Fibroblast of lung (primary cell): Measurements from ENCODE around the gene PABPN1L. TPM values are rescaled to one million over a fixed set of nuclear protein-coding genes. Genes with fewer than 3 reads are reported as not detected.
A peak's percentile ranks its signal among the peaks of the same experiment; 100 is the strongest.

ENCODE experiments used
- DNase-seq, 2 donors: peaks; one replicate each; pipeline versions ENCODE4 v3.0.0 to v3.0.0-alpha.2; 2010; ENCODE audit warnings: low read depth in 2 of 2
- H2AFZ ChIP-seq: 2 replicates; pipeline ENCODE4 v1.5.1; 2012; ENCODE audit warnings: low read length, control low read depth, inconsistent platforms
- H3K27ac ChIP-seq: 2 replicates; pipeline ENCODE4 v1.5.1; 2011; ENCODE audit warnings: low read length, control low read depth; ENCODE audit not compliant: insufficient read depth
- H3K27me3 ChIP-seq: 2 replicates; pipeline ENCODE4 v1.5.1; 2011; ENCODE audit warnings: mild to moderate bottlenecking, low read length; ENCODE audit not compliant: control insufficient read depth, insufficient read depth
- H3K36me3 ChIP-seq: 2 replicates; pipeline ENCODE4 v1.5.1; 2011; ENCODE audit warnings: low read length; ENCODE audit not compliant: control insufficient read depth, insufficient read depth
- H3K4me1 ChIP-seq: 2 replicates; pipeline ENCODE4 v1.5.1; 2011; ENCODE audit warnings: low read length; ENCODE audit not compliant: control insufficient read depth, insufficient read depth; ENCODE audit errors: extremely low read depth
- H3K4me2 ChIP-seq: 2 replicates; pipeline ENCODE4 v1.5.1; 2011; ENCODE audit warnings: low read length, control low read depth; ENCODE audit not compliant: insufficient read depth; ENCODE audit errors: extremely low read depth
- H3K4me3 ChIP-seq, 4 experiments: fragments of 200-600 bp in 1 of 4; sonication (generic) in 1 of 4; replicated peaks in 1 of 4; 2 replicates each; pipeline ENCODE4 v1.5.1; 2011 to 2016; ENCODE audit warnings: low read length in 4 of 4, low read depth in 3 of 4, mild to moderate bottlenecking in 3 of 4, control low read depth in 2 of 4, inconsistent platforms in 1 of 4, mixed read lengths in 1 of 4; ENCODE audit not compliant: insufficient read depth in 1 of 4; ENCODE audit errors: control extremely low read depth in 1 of 4
- H3K79me2 ChIP-seq: 2 replicates; pipeline ENCODE4 v1.5.1; 2012; ENCODE audit warnings: mild to moderate bottlenecking, low read length, inconsistent platforms; ENCODE audit not compliant: control insufficient read depth, insufficient read depth
- H3K9ac ChIP-seq: 2 replicates; pipeline ENCODE4 v1.5.1; 2011; ENCODE audit warnings: mild to moderate bottlenecking, low read length, control low read depth; ENCODE audit not compliant: insufficient read depth
- H3K9me3 ChIP-seq: 2 replicates; pipeline ENCODE4 v1.5.1; 2012; ENCODE audit warnings: low read depth, low read length; ENCODE audit not compliant: control insufficient read depth, insufficient read depth
- H4K20me1 ChIP-seq: 2 replicates; pipeline ENCODE4 v1.5.1; 2011; ENCODE audit warnings: low read length; ENCODE audit not compliant: control insufficient read depth, insufficient read depth; ENCODE audit errors: extremely low read depth
- EZH2 ChIP-seq: IDR thresholded peaks from 2 replicates; pipeline ENCODE4 v1.5.1; 2012; ENCODE audit warnings: low read length, control low read depth, mild to moderate bottlenecking; ENCODE audit errors: missing control alignments
- polyA plus RNA-seq, 2 donors: library from polyadenylated mRNA; depleted of rRNA in 1 of 2; stranded (reverse) in 1 of 2; unstranded in 1 of 2; fragments of >200 nt; gene quantifications; 2 replicates each; pipeline ENCODE4 v1.2.1, GENCODE V29; 2011 to 2012; ENCODE audit warnings: missing spikeins in 1 of 2
- total RNA-seq: library from RNA; depleted of rRNA; stranded (reverse); fragments of >200 nt; gene quantifications from 2 replicates; pipeline ENCODE4 v1.2.1, GENCODE V29; 2014
- TF ChIP-seq, protein P1 (sequence below), 2 donors: IDR thresholded peaks in 1 of 2; conservative IDR thresholded peaks in 1 of 2; 1 replicate in 1 of 2; 2 replicates in 1 of 2; pipeline ENCODE4 v1.5.1; 2011 to 2012; ENCODE audit warnings: low read length in 2 of 2, control low read depth in 1 of 2, inconsistent platforms in 1 of 2, low read depth in 1 of 2, mild to moderate bottlenecking in 1 of 2

Gene PABPN1L
- total and polyA plus RNA-seq, 2 donors (not counting 1 experiment from before 2014, with no cell fraction given) = not detected

DNA sequence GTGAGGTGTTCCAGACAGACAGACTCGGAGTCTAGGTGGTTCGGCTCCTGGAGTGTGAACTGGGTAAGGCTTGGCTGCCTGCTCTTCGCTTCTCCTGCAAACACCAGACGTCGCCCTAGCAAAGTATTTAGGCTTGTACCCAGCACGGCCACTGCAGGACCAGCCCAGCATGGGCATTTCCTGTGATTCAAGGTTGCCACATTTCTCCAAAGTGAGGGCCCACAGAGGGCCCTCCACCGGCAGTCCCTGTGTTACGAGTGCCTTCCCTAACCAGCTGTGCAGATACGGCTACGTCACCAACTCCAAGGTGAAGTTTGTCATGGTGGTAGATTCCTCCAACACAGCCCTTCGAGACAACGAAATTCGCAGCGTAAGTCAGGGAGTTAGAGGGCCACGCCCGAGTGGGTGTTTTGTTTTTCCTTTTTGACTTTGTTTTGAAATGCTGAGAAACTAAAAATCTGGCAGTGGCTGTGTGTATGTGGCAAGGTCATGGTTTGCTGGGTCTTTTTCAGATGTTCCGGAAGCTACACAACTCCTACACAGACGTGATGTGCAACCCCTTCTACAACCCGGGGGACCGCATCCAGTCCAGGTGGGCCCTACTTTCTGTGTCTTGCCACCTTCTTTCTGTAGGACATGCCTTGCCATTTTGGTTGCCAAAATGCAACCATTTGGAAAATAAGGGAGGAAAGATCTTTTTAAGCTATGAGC, 6.9 kb downstream of the PABPN1L start:
- no peak for DNase-seq
- no peak overlapping the region for H3K27ac ChIP-seq
- H3K79me2 ChIP-seq = peaks cover 5% of the 10 kb centered on the region
- no peak overlapping the region for H3K4me3 ChIP-seq
- H3K9me3 ChIP-seq = no peaks in the 10 kb centered on the region
- H3K36me3 ChIP-seq = peaks cover 7% of the 10 kb centered on the region
- no peak overlapping the region for H2AFZ ChIP-seq
- no peaks in the 10 kb centered on the region for H3K27me3 ChIP-seq
- no peak overlapping the region for H3K4me2 ChIP-seq
- no peak overlapping the region for H3K9ac ChIP-seq
- peaks cover 4% of the 10 kb centered on the region for H3K4me1 ChIP-seq
- no peaks in the 10 kb centered on the region for H4K20me1 ChIP-seq
- no peak for TF ChIP-seq EZH2
- TF ChIP-seq, protein P1, sequence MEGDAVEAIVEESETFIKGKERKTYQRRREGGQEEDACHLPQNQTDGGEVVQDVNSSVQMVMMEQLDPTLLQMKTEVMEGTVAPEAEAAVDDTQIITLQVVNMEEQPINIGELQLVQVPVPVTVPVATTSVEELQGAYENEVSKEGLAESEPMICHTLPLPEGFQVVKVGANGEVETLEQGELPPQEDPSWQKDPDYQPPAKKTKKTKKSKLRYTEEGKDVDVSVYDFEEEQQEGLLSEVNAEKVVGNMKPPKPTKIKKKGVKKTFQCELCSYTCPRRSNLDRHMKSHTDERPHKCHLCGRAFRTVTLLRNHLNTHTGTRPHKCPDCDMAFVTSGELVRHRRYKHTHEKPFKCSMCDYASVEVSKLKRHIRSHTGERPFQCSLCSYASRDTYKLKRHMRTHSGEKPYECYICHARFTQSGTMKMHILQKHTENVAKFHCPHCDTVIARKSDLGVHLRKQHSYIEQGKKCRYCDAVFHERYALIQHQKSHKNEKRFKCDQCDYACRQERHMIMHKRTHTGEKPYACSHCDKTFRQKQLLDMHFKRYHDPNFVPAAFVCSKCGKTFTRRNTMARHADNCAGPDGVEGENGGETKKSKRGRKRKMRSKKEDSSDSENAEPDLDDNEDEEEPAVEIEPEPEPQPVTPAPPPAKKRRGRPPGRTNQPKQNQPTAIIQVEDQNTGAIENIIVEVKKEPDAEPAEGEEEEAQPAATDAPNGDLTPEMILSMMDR (conservative IDR thresholded peaks at IDR 0.05 in 1 of 2, IDR thresholded peaks at IDR 0.05 in 1 of 2; ENCODE audit: low read depth in 1 of 2, low read length in 2 of 2) = no peak

DNA sequence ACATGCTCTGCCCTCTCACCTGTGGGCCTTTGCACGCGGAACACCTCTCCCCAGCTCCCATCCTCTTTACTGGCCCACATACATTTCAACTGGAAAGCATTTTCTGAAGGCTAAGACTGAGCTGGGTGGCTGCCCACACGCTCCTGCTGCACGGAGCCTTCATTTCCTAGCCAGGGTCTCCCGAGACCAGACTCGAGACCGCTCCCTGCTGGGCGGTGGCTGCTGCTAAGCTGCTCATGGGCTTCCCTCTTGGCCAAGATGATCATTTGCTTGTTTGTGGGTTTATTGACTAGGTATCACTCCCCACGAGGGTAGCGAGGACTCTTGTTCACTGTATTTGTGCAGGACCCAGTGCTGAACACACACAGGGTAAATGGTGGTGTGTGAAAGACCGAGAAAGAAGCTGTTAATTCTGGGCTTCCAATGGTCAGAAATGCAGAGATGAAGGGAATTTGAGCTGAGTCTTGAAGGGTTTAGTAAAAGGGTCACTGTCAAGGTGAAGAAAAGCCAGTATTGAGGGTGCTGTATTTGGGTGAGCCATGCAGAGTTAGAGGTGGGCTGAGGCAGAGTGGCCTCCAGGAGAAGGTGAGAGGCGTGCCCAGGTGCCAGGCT, 8.6 kb downstream of the PABPN1L start:
- Histone ChIP-seq H3K4me1 (peaks cover 4% of the 10 kb centered on the region), H4K20me1 (no peaks in the 10 kb centered on the region), H3K36me3 (peaks cover 7% of the 10 kb centered on the region), H2AFZ (no peak overlapping the region), H3K79me2 (peaks cover 5% of the 10 kb centered on the region), H3K27me3 (no peaks in the 10 kb centered on the region), H3K27ac (no peak overlapping the region), H3K4me3 (peak overlapping the region; percentile 90 to 97 (median 92)), H3K9ac (peak overlapping the region; percentile 71), H3K9me3 (no peaks in the 10 kb centered on the region), H3K4me2 (peak overlapping the region; percentile 55)
- no peak for TF ChIP-seq EZH2
- TF ChIP-seq, protein P1 (conservative IDR thresholded peaks at IDR 0.05 in 1 of 2, IDR thresholded peaks at IDR 0.05 in 1 of 2; ENCODE audit: low read depth in 1 of 2, low read length in 2 of 2) = peak; percentile 73 to 89
- peak; percentile 66 to 76 for DNase-seq

DNA sequence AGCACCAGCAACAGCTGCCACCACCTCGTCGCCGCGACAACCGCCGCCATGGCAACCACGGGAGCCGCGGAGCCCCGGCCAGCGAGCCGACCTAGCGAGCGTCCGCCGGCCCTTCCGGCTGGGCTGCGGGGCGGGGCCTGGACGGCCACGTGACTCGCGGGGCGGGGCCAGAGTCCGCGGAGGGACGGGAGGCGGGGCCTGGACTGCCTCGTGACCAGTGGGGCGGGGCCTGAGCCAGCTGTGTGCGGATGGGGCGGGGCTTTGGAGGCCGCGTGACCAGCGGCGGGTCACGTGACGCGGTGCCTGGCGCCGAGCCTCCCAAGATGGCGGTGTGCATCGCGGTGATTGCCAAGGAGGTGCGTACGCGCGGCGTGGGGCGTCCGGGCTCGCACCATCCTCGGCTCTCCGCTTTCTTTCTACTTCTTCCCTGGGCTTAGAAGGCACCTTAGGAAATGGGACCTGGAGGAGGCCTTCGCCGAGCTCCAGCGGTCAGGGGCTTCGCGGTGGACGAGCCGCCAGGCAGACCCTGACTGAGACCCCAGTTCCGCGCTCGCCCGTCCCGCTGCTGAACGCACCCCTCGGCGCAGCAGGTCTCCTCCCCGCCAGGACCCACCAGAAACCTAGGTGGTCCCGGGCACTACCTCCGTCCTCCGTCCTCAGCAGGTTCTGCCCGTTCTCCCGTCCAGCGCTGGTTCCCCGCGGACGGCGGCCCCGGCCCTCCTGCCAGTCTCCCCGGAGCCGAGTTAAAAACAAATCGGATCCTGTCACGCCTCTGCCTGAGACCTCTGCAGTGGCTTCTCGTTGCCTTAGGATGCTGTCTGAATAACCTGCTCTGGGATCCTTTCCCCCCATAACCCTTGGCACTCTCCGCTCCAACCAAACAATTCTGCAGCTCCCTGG, 9.4 kb downstream of the PABPN1L start, which contains the start of the genes GALNS and TRAPPC2L:
Gene GALNS (minus strand): TSS at position 120 of the 900 bp plus-strand sequence. CDS start 70 bp downstream, at position 50.
Gene TRAPPC2L (plus strand): TSS at position 300 of the 900 bp plus-strand sequence. CDS start 24 bp downstream, at position 324.
- TF ChIP-seq EZH2 = no peak
- TF ChIP-seq, protein P1 (conservative IDR thresholded peaks at IDR 0.05 in 1 of 2, IDR thresholded peaks at IDR 0.05 in 1 of 2; ENCODE audit: low read depth in 1 of 2, low read length in 2 of 2) = no peak
- Histone ChIP-seq H2AFZ (peak within 1 kb of the TSS; percentile 89), H3K9ac (peak within 1 kb of the TSS; percentile 71), H3K79me2 (peaks cover 5% of the 10 kb centered on the region), H3K4me3 (peak within 1 kb of the TSS; percentile 90 to 97 (median 92)), H3K9me3 (no peaks in the 10 kb centered on the region), H3K36me3 (peaks cover 4% of the 10 kb centered on the region), H3K27me3 (no peaks in the 10 kb centered on the region), H4K20me1 (no peaks in the 10 kb centered on the region), H3K4me1 (peaks cover 4% of the 10 kb centered on the region), H3K27ac (peak within 1 kb of the TSS; percentile 53), H3K4me2 (peak within 1 kb of the TSS; percentile 86)
- DNase-seq = peak; percentile 82 to 95
